ENCODE data around the gene ZNF831. TPM values are rescaled to one million over a fixed set of nuclear protein-coding genes. Genes with fewer than 3 reads are reported as not detected.

ZNF831 gene
- total RNA-seq, 1 experiment from 2014 or later: 0.15 TPM

GRCh38 chr20:59154317-59155013, 9.2 kb upstream of the ZNF831 start:
- no TSS peak for BruUV-seq (replicated peaks)
- Histone ChIP-seq H3K27ac (ENCODE audit: low read depth, low read length) (no peak overlapping the region), H3K9me3 (ENCODE audit: control insufficient read depth in 1 of 2, insufficient read depth in 1 of 2, low read depth in 1 of 2, low read length in 2 of 2) (no peaks in the 10 kb centered on the region), H3K4me2 (ENCODE audit: low read length) (no peak overlapping the region), H3K79me2 (ENCODE audit: insufficient read depth, low read length) (no peaks in the 10 kb centered on the region), H4K20me1 (ENCODE audit: insufficient read depth) (no peaks in the 10 kb centered on the region), H2AFZ (ENCODE audit: low read depth, low read length, poor library complexity, severe bottlenecking) (no peak overlapping the region), H3K36me3 (ENCODE audit: control insufficient read depth in 1 of 2, insufficient read depth in 2 of 2, low read length in 2 of 2) (no peaks in the 10 kb centered on the region), H3K4me3 (replicated peaks in 1 of 2; ENCODE audit: low read depth in 1 of 2, low read length in 2 of 2) (no peak overlapping the region), H3K9ac (ENCODE audit: low read length) (no peak overlapping the region), H3K27me3 (ENCODE audit: insufficient read depth, low read length) (peaks cover 56% of the 10 kb centered on the region), H3K9me2 (ENCODE audit: insufficient read depth) (no peaks in the 10 kb centered on the region), H3K4me1 (ENCODE audit: control insufficient read depth in 1 of 2, insufficient read depth in 2 of 2, low read length in 2 of 2) (no peaks in the 10 kb centered on the region)
- intact Hi-C loops (cut with micrococcal nuclease): no loop called here
- no peak for TF ChIP-seq POLR2AphosphoS5 (IDR thresholded peaks at IDR 0.05; ENCODE audit: low read depth, low read length)
- TF ChIP-seq MAX (IDR thresholded peaks at IDR 0.05): no peak
- no peak for TF ChIP-seq SRF (IDR thresholded peaks at IDR 0.05; ENCODE audit: low read depth)
- TF ChIP-seq YY1 (IDR thresholded peaks at IDR 0.05; ENCODE audit: extremely low read depth, insufficient replicate concordance, low read depth, low read length): no peak
- no peak for TF ChIP-seq TCF7L2 (IDR thresholded peaks at IDR 0.05; ENCODE audit: borderline replicate concordance, extremely low read depth, insufficient read depth, insufficient read length)
- ATAC-seq: no peak
- POLR2A ChIA-PET: no interaction called here
- no peak for DNase-seq (ENCODE audit: low read depth, low spot score)
- CTCF ChIA-PET: no interaction called here
- RAD21 ChIA-PET (ENCODE audit: low non-redundant PET in 1 of 2, low total read pairs in 2 of 2, uncharacterized antibody in 2 of 2, unreplicated experiment in 2 of 2): interaction anchor here in 1 of 2 experiments (0.6 kb wide), 1 partner anchor 1620 kb away, joined by 4 read pairs; no protein-coding TSS in a partner anchor

DNA sequence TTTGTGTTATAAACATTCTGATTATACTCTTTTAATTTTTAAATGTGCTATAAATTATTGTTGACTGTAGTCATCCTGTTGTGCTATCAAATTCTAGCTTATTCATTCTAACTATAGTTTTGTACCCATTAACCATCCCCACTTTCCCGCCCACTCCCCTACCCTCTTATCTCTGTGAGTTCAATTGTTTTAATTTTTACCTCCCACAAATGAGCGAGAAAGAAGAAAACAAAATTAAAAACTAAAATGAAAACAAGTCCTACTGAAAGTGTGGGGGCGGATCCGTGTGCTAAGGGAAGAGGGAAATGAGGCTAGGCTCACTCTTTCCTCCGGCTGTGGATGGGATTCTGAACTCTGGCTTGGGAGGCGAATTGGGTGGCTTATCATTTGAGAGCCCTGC, 6.6 kb upstream of the ZNF831 start:
- CTCF ChIA-PET: no interaction called here
- no peak for ATAC-seq
- peaks cover 56% of the 10 kb centered on the region for H3K27me3 ChIP-seq (ENCODE audit: insufficient read depth, low read length)

More for the DNA sequence above, 6.6 kb upstream of the ZNF831 start:
- ChIA-PET RAD21 (ENCODE audit: low non-redundant PET in 1 of 2, low total read pairs in 2 of 2, uncharacterized antibody in 2 of 2, unreplicated experiment in 2 of 2) (no interaction called here), POLR2A (no interaction called here)
- no peaks in the 10 kb centered on the region for H3K36me3 ChIP-seq (ENCODE audit: control insufficient read depth in 1 of 2, insufficient read depth in 2 of 2, low read length in 2 of 2)
- no peak overlapping the region for H3K9ac ChIP-seq (ENCODE audit: low read length)
- H3K27ac ChIP-seq (ENCODE audit: low read depth, low read length): no peak overlapping the region
- no peaks in the 10 kb centered on the region for H3K4me1 ChIP-seq (ENCODE audit: control insufficient read depth in 1 of 2, insufficient read depth in 2 of 2, low read length in 2 of 2)
- H3K9me3 ChIP-seq (ENCODE audit: control insufficient read depth in 1 of 2, insufficient read depth in 1 of 2, low read depth in 1 of 2, low read length in 2 of 2): no peaks in the 10 kb centered on the region
- H2AFZ ChIP-seq (ENCODE audit: low read depth, low read length, poor library complexity, severe bottlenecking): no peak overlapping the region
- H3K4me3 ChIP-seq (replicated peaks in 1 of 2; ENCODE audit: low read depth in 1 of 2, low read length in 2 of 2): no peak overlapping the region
- H4K20me1 ChIP-seq (ENCODE audit: insufficient read depth): no peaks in the 10 kb centered on the region
- no peaks in the 10 kb centered on the region for H3K79me2 ChIP-seq (ENCODE audit: insufficient read depth, low read length)
- intact Hi-C loops (cut with micrococcal nuclease): no loop called here
- no peak overlapping the region for H3K4me2 ChIP-seq (ENCODE audit: low read length)
- TF ChIP-seq SP1 (IDR thresholded peaks at IDR 0.05; ENCODE audit: low read depth) (no peak), YY1 (IDR thresholded peaks at IDR 0.05; ENCODE audit: extremely low read depth, insufficient replicate concordance, low read depth, low read length) (no peak), EZH2 (IDR thresholded peaks at IDR 0.05) (no peak), POLR2A (IDR thresholded peaks at IDR 0.05; ENCODE audit: borderline replicate concordance, extremely low read depth, insufficient read depth, insufficient read length) (no peak), EGR1 (IDR thresholded peaks at IDR 0.05; ENCODE audit: low read depth) (no peak), MAX (IDR thresholded peaks at IDR 0.05) (no peak)
- TF ChIP-seq, protein P1, sequence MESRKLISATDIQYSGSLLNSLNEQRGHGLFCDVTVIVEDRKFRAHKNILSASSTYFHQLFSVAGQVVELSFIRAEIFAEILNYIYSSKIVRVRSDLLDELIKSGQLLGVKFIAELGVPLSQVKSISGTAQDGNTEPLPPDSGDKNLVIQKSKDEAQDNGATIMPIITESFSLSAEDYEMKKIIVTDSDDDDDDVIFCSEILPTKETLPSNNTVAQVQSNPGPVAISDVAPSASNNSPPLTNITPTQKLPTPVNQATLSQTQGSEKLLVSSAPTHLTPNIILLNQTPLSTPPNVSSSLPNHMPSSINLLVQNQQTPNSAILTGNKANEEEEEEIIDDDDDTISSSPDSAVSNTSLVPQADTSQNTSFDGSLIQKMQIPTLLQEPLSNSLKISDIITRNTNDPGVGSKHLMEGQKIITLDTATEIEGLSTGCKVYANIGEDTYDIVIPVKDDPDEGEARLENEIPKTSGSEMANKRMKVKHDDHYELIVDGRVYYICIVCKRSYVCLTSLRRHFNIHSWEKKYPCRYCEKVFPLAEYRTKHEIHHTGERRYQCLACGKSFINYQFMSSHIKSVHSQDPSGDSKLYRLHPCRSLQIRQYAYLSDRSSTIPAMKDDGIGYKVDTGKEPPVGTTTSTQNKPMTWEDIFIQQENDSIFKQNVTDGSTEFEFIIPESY (IDR thresholded peaks at IDR 0.05; ENCODE audit: extremely low read depth, insufficient replicate concordance, low read length): no peak
- no TSS peak for BruUV-seq (replicated peaks)
- no peaks in the 10 kb centered on the region for H3K9me2 ChIP-seq (ENCODE audit: insufficient read depth)
- DNase-seq (ENCODE audit: low read depth, low spot score): no peak
